H9 (cell line): ENCODE results near the gene SKIC3. TPM values are rescaled to one million over a fixed set of nuclear protein-coding genes. Genes with fewer than 3 reads are reported as not detected.

Experiments
- DNase-seq: peaks from one replicate; pipeline ENCODE4 v3.0.0-alpha.2; 2017
- H2AFZ ChIP-seq: one replicate; pipeline ENCODE4 v1.6.1; 2013; ENCODE audit warnings: mild to moderate bottlenecking, low read length, control low read depth, moderate library complexity
- H2AK5ac ChIP-seq: 2 replicates; pipeline ENCODE4 v1.6.1; 2013; ENCODE audit warnings: low read length, control low read depth, mixed read lengths; ENCODE audit not compliant: insufficient read length
- H2BK120ac ChIP-seq: one replicate; pipeline ENCODE4 v1.6.1; 2013; ENCODE audit warnings: low read depth, mild to moderate bottlenecking, low read length, control low read depth, inconsistent platforms; ENCODE audit not compliant: poor library complexity, severe bottlenecking
- H2BK12ac ChIP-seq: 2 replicates; pipeline ENCODE4 v1.6.1; 2013; ENCODE audit warnings: low read length, control low read depth, mixed read lengths, low read depth; ENCODE audit not compliant: insufficient read length
- H2BK15ac ChIP-seq: 2 replicates; pipeline ENCODE4 v1.6.1; 2013; ENCODE audit warnings: low read depth, low read length, control low read depth
- H2BK20ac ChIP-seq: one replicate; pipeline ENCODE4 v1.6.1; 2013; ENCODE audit warnings: low read depth, mild to moderate bottlenecking, low read length, control low read depth, inconsistent platforms; ENCODE audit not compliant: poor library complexity, severe bottlenecking
- H2BK5ac ChIP-seq: 2 replicates; pipeline ENCODE4 v1.6.1; 2013; ENCODE audit warnings: low read length, control low read depth, mixed read lengths; ENCODE audit not compliant: insufficient read length
- H3K14ac ChIP-seq: 2 replicates; pipeline ENCODE4 v1.6.1; 2013; ENCODE audit warnings: low read length, control low read depth; ENCODE audit not compliant: insufficient read depth
- H3K18ac ChIP-seq: 2 replicates; pipeline ENCODE4 v1.6.1; 2013; ENCODE audit warnings: low read depth, mild to moderate bottlenecking, mixed read lengths, low read length, control low read depth; ENCODE audit not compliant: insufficient read length
- H3K23ac ChIP-seq: 2 replicates; pipeline ENCODE4 v1.6.1; 2013; ENCODE audit warnings: low read length, control low read depth, mixed read lengths, low read depth; ENCODE audit not compliant: insufficient read length
- H3K23me2 ChIP-seq: 2 replicates; pipeline ENCODE4 v1.6.1; 2013; ENCODE audit warnings: low read depth, mild to moderate bottlenecking, mixed read lengths, low read length, control low read depth; ENCODE audit not compliant: insufficient read length, poor library complexity, severe bottlenecking
- H3K27ac ChIP-seq: 2 replicates; pipeline ENCODE4 v1.5.1; 2013; ENCODE audit warnings: low read length, control low read depth, mixed read lengths, low read depth; ENCODE audit not compliant: insufficient read length
- H3K27me3 ChIP-seq: 2 replicates; pipeline ENCODE4 v1.6.1; 2013; ENCODE audit warnings: low read length, control low read depth, inconsistent platforms; ENCODE audit not compliant: insufficient read depth
- H3K4ac ChIP-seq: 2 replicates; pipeline ENCODE4 v1.6.1; 2013; ENCODE audit warnings: low read depth, mild to moderate bottlenecking, control low read depth, inconsistent platforms, low read length, moderate library complexity
- H3K4me1 ChIP-seq: 2 replicates; pipeline ENCODE4 v1.6.1; 2013; ENCODE audit warnings: low read length, control low read depth, inconsistent platforms; ENCODE audit not compliant: insufficient read depth
- H3K4me2 ChIP-seq: 2 replicates; pipeline ENCODE4 v1.6.1; 2013; ENCODE audit warnings: low read length, control low read depth, mixed read lengths; ENCODE audit not compliant: insufficient read length, insufficient read depth
- H3K56ac ChIP-seq: 2 replicates; pipeline ENCODE4 v1.6.1; 2013; ENCODE audit warnings: low read depth, mild to moderate bottlenecking, mixed read lengths, low read length, control low read depth; ENCODE audit not compliant: insufficient read length
- H3K79me1 ChIP-seq: 2 replicates; pipeline ENCODE4 v1.6.1; 2013; ENCODE audit warnings: low read depth, mild to moderate bottlenecking, moderate library complexity, low read length, control low read depth, inconsistent platforms; ENCODE audit not compliant: insufficient read depth, poor library complexity, severe bottlenecking
- H3K79me2 ChIP-seq: 2 replicates; pipeline ENCODE4 v1.6.1; 2013; ENCODE audit warnings: low read length, control low read depth, inconsistent platforms; ENCODE audit not compliant: insufficient read depth
- H3K9ac ChIP-seq: 2 replicates; pipeline ENCODE4 v1.6.1; 2013; ENCODE audit warnings: low read length, control low read depth, mixed read lengths; ENCODE audit not compliant: insufficient read length; ENCODE audit errors: extremely low read depth
- H3K9me3 ChIP-seq: one replicate; pipeline ENCODE4 v1.6.1; 2013; ENCODE audit warnings: low read depth, low read length, inconsistent platforms; ENCODE audit not compliant: control insufficient read depth
- H3T11ph ChIP-seq: one replicate; pipeline ENCODE4 v1.6.1; 2013; ENCODE audit warnings: mild to moderate bottlenecking, low read length, control low read depth, inconsistent platforms
- H4K20me1 ChIP-seq: one replicate; pipeline ENCODE4 v1.6.1; 2013; ENCODE audit not compliant: control insufficient read depth, insufficient read length, insufficient read depth
- H4K5ac ChIP-seq: 2 replicates; pipeline ENCODE4 v1.6.1; 2013; ENCODE audit warnings: low read depth, mild to moderate bottlenecking, mixed read lengths, low read length, control low read depth; ENCODE audit not compliant: insufficient read length
- H4K8ac ChIP-seq: replicated peaks from 2 replicates; pipeline ENCODE4 v1.6.1; 2013; ENCODE audit warnings: low read length, control low read depth, mixed read lengths, low read depth; ENCODE audit not compliant: insufficient read length
- H4K91ac ChIP-seq: 2 replicates; pipeline ENCODE4 v1.6.1; 2013; ENCODE audit warnings: low read depth, mild to moderate bottlenecking, moderate library complexity, mixed read lengths, low read length, control low read depth; ENCODE audit not compliant: insufficient read length
- H3K27ac Mint-ChIP-seq, 3 experiments: 2 replicates in 2 of 3; 3 replicates in 1 of 3; pipeline ENCODE4 v1.8.0; 2020 to 2021; ENCODE audit warnings: mixed read lengths in 3 of 3, mild to moderate bottlenecking in 1 of 3, moderate library complexity in 1 of 3
- H3K27me3 Mint-ChIP-seq: 2 replicates; pipeline ENCODE4 v1.8.0; 2021; ENCODE audit warnings: low read depth, mild to moderate bottlenecking, moderate library complexity, mixed read lengths
- H3K36me3 Mint-ChIP-seq, 3 experiments: 2 replicates in 2 of 3; 3 replicates in 1 of 3; pipeline ENCODE4 v1.8.0; 2020 to 2021; ENCODE audit warnings: low read depth in 3 of 3, mixed read lengths in 3 of 3; ENCODE audit not compliant: insufficient read depth in 1 of 3
- H3K4me1 Mint-ChIP-seq, 2 experiments: 2 replicates each; pipeline ENCODE4 v1.8.0; 2020; ENCODE audit warnings: mixed read lengths in 2 of 2
- H3K4me3 Mint-ChIP-seq, 2 experiments: 2 replicates in 1 of 2; 3 replicates in 1 of 2; pipeline ENCODE4 v1.8.0; 2020 to 2021; ENCODE audit warnings: mild to moderate bottlenecking in 2 of 2, mixed read lengths in 2 of 2, moderate library complexity in 1 of 2
- H3K9me3 Mint-ChIP-seq, 2 experiments: 2 replicates in 1 of 2; 3 replicates in 1 of 2; pipeline ENCODE4 v1.8.0; 2020; ENCODE audit warnings: mild to moderate bottlenecking in 2 of 2, mixed read lengths in 2 of 2, moderate library complexity in 1 of 2
- WGBS: extraction: QIAGEN DNeasy Blood & Tissue Kit; methylation state at CpG from one replicate; pipeline ENCODE4 v1.1.7; 2013; ENCODE audit warnings: missing lambda C conversion rate, low lambda C conversion rate, mixed read lengths; ENCODE audit not compliant: insufficient read length; ENCODE audit errors: extremely low coverage; 5-methylcytosine and 5-hydroxymethylcytosine counted together
- total RNA-seq: library from RNA; stranded (reverse); gene quantifications from 2 replicates; pipeline ENCODE4 v1.2.1, GENCODE V29; 2021
- TF ChIP-seq, protein P1 (sequence below): fragments of 200-600 bp; sonication (generic); conservative IDR thresholded peaks from 3 replicates; pipeline ENCODE4 v1.8.0; 2021; ENCODE audit warnings: antibody characterized with exemption, mild to moderate bottlenecking

Gene SKIC3
- total RNA-seq, 1 experiment from 2014 or later: 64.7 TPM

DNA sequence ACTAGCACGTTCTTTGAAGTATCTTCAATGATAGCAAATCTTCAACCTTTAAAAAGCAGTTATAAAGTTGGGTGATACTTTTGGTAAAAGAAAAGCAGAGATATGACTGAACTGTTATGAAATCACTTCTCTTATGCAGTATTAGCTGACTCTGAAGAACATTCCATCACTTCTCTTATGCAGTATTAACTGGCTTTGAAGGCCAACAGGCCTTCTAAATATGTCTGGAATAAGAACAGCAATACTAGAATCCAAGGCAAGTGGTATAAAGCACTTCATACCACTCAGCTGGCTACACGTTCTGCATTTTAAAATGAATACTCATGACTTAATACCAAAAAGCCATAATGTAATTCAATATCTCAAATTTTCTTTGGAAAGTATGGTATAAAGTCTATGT, 17.3 kb downstream of the SKIC3 start:
- Histone ChIP-seq H3K79me1 (no peaks in the 10 kb centered on the region), H3K4me1 (0 out of 2 replicates have a peak, but pooled peaks cover 3% of the 10 kb centered on the region), H2BK120ac (no peak overlapping the region), H2AK5ac (no peak overlapping the region), H2AFZ (no peak overlapping the region), H3T11ph (no peak overlapping the region), H3K18ac (no peak overlapping the region), H3K9me3 (no peaks in the 10 kb centered on the region), H4K20me1 (no peaks in the 10 kb centered on the region), H2BK20ac (no peak overlapping the region), H3K23ac (no peak overlapping the region), H3K4ac (no peak overlapping the region), H4K8ac (no peak overlapping the region), H3K56ac (no peak overlapping the region), H3K27ac (no peak overlapping the region), H3K79me2 (no peaks in the 10 kb centered on the region), H4K91ac (no peak overlapping the region), H2BK12ac (no peak overlapping the region), H3K4me2 (no peak overlapping the region), H2BK5ac (no peak overlapping the region), H3K14ac (no peak overlapping the region), H2BK15ac (no peak overlapping the region), H4K5ac (no peak overlapping the region), H3K23me2 (no peaks in the 10 kb centered on the region), H3K9ac (no peak overlapping the region), H3K27me3 (no peaks in the 10 kb centered on the region)
- Mint-ChIP-seq H3K4me3 (no peak overlapping the region), H3K27me3 (no peaks in the 10 kb centered on the region), H3K4me1 (peaks cover 11 to 25% of the 10 kb centered on the region in 2 experiments), H3K27ac (no peak overlapping the region), H3K36me3 (peaks cover 23 to 54% (median 51%) of the 10 kb centered on the region in 3 experiments; a peak in 6 of 7 replicates), H3K9me3 (no peaks in the 10 kb centered on the region)
- TF ChIP-seq, protein P1, sequence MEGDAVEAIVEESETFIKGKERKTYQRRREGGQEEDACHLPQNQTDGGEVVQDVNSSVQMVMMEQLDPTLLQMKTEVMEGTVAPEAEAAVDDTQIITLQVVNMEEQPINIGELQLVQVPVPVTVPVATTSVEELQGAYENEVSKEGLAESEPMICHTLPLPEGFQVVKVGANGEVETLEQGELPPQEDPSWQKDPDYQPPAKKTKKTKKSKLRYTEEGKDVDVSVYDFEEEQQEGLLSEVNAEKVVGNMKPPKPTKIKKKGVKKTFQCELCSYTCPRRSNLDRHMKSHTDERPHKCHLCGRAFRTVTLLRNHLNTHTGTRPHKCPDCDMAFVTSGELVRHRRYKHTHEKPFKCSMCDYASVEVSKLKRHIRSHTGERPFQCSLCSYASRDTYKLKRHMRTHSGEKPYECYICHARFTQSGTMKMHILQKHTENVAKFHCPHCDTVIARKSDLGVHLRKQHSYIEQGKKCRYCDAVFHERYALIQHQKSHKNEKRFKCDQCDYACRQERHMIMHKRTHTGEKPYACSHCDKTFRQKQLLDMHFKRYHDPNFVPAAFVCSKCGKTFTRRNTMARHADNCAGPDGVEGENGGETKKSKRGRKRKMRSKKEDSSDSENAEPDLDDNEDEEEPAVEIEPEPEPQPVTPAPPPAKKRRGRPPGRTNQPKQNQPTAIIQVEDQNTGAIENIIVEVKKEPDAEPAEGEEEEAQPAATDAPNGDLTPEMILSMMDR: no peak
- no CpG with 5 or more reads among the region's 2 CpGs for WGBS
- no peak for DNase-seq
